Prostate gland (tissue), 2 donors: ENCODE results near the gene DNAH3. TPM values are rescaled to one million over a fixed set of nuclear protein-coding genes. Genes with fewer than 3 reads are reported as not detected.

Source experiments
- DNase-seq: peaks from one replicate; pipeline ENCODE4 v3.0.0-alpha.2; 2019; ENCODE audit warnings: low spot score
- H3K27ac ChIP-seq, 2 donors: fragments of 200-600 bp; sonication (generic); 2 replicates each; pipeline ENCODE4 v1.5.1; 2017 to 2019
- H3K27me3 ChIP-seq: fragments of 200-600 bp; sonication (generic); replicated peaks from 2 replicates; pipeline ENCODE4 v1.5.1; 2019; ENCODE audit not compliant: insufficient read depth
- H3K36me3 ChIP-seq, 2 donors: fragments of 200-600 bp; sonication (generic); 1 replicate in 1 of 2; 2 replicates in 1 of 2; pipeline versions ENCODE4 v1.5.1 to v1.8.1; 2017 to 2019
- H3K4me1 ChIP-seq: fragments of 200-600 bp; sonication (generic); replicated peaks from 2 replicates; pipeline ENCODE4 v1.5.1; 2019
- H3K4me3 ChIP-seq, 2 donors: fragments of 200-600 bp; sonication (generic); 2 replicates each; pipeline ENCODE4 v1.5.1; 2017 to 2019
- H3K9me3 ChIP-seq: fragments of 200-600 bp; sonication (generic); 2 replicates; pipeline ENCODE4 v1.5.1; 2017
- CTCF ChIP-seq, 4 experiments: fragments of 200-600 bp in 2 of 4; fragments of 450-650 bp in 2 of 4; sonication (generic) in 2 of 4; IDR thresholded peaks; 1 replicate in 3 of 4; 2 replicates in 1 of 4; pipeline ENCODE4 v1.5.1; 2016 to 2019; ENCODE audit warnings: antibody characterized with exemption in 4 of 4, mild to moderate bottlenecking in 2 of 4, moderate library complexity in 2 of 4
- POLR2A ChIP-seq: fragments of 450-650 bp; IDR thresholded peaks from one replicate; pipeline ENCODE4 v1.6.1; 2016; ENCODE audit warnings: antibody characterized with exemption, mild to moderate bottlenecking
- POLR2AphosphoS5 ChIP-seq: sonication (generic); formaldehyde crosslinking; IDR thresholded peaks from one replicate; pipeline ENCODE4 v1.6.1; 2017; ENCODE audit warnings: antibody characterized with exemption
- WGBS: methylation state at CpG from one replicate; pipeline ENCODE4 v1.1.5; 2018; 5-methylcytosine and 5-hydroxymethylcytosine counted together
- intact Hi-C: fragments of 100-400 bp; cut with DNase I; formaldehyde crosslinking; loops from one replicate; pipeline ENCODE4 v1.14.2; 2022
- total RNA-seq, 2 donors: library from RNA; depleted of rRNA; stranded (reverse); fragments of >200 nt; gene quantifications; one replicate each; pipeline ENCODE4 v1.1.0, GENCODE V29; 2016

DNAH3 gene
- total RNA-seq, 2 donors from 2014 or later: 0.09 to 8.0 TPM

DNA sequence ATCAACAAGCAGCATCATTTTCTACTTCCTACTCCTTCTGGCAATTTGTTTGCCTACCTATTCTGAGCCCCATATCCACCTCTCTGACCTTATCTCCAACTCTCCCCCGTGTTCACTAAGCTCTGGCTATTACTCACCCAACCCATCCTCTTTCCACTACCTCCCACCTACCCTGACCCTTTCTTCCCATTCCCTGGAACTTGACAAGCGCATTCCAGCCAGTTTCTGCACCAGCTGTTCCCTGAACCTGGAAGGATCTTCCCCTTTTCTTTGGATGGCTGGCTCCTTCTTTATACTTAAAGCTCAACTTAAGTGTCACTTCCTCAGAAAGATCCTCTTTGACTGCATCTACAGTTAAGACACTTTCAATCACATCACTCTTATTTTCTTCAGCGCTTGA is 252.7 kb downstream of the DNAH3 start:
- Histone ChIP-seq H3K4me1 (no peaks in the 10 kb centered on the region), H3K27ac (no peak overlapping the region), H3K36me3 (no peaks in the 10 kb centered on the region), H3K4me3 (no peak overlapping the region), H3K9me3 (no peaks in the 10 kb centered on the region), H3K27me3 (no peaks in the 10 kb centered on the region)
- 67% methylated on average over 3 of the region's 3 CpGs for WGBS
- no peak for DNase-seq
- TF ChIP-seq CTCF (IDR thresholded peaks at IDR 0.05) (no peak), POLR2AphosphoS5 (no peak)
- intact Hi-C loops: no loop called here

DNA sequence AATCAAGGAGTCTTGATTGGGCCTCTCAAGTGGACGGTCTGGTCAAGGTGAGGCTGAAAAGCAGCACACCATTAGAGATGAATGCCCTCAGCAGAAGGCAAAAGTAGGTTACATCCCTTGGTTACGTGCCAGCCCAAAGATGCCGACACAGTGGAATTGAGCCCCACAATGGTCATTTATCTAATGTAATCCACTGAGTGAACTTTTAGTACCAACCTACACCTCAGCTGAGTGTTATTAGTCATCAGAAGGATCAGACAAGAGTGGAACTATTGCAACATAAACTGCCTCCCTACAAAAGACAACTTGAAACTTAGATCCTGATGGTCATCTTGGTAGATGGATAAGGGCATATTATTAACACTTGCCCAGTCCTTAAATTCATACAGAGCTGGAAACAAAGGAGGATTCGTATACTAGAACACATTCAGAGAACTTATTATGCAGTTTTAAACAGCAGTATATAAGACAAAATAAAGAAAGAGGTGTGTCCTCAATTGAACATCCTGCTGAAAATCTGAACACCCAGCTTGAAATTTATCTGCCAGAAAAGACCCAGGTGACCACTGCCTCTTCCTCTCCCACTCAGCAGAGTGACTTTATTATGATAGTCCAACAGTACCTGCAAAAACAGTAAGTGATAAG is 253.3 kb downstream of the DNAH3 start:
- TF ChIP-seq POLR2AphosphoS5 (no peak), POLR2A (no peak)
- intact Hi-C loops: no loop called here
- H3K27me3 ChIP-seq: no peaks in the 10 kb centered on the region
- no peak for DNase-seq
- no peak overlapping the region for H3K4me3 ChIP-seq
- no peaks in the 10 kb centered on the region for H3K36me3 ChIP-seq
- no peaks in the 10 kb centered on the region for H3K4me1 ChIP-seq
- WGBS: 84% methylated on average over 4 of the region's 4 CpGs
- H3K27ac ChIP-seq: no peak overlapping the region
- no peaks in the 10 kb centered on the region for H3K9me3 ChIP-seq

- Histone ChIP-seq H3K4me1 (no peaks in the 10 kb centered on the region), H3K36me3 (no peaks in the 10 kb centered on the region), H3K4me3 (no peak overlapping the region), H3K9me3 (no peaks in the 10 kb centered on the region), H3K27me3 (no peaks in the 10 kb centered on the region), H3K27ac (no peak overlapping the region)
- TF ChIP-seq CTCF (IDR thresholded peaks at IDR 0.05) (no peak), POLR2A (no peak), POLR2AphosphoS5 (no peak)
- no peak for DNase-seq
- 97% methylated on average over 2 of the region's 2 CpGs for WGBS
- intact Hi-C loops: no loop called here
Measured at GRCh38 chr16:20894388-20894787, 256.3 kb downstream of the DNAH3 start.

GRCh38 chr16:20889625-20890275 is 260.9 kb downstream of the DNAH3 start:
- DNase-seq: no peak
- Histone ChIP-seq H3K36me3 (no peaks in the 10 kb centered on the region), H3K27me3 (no peaks in the 10 kb centered on the region), H3K4me1 (no peaks in the 10 kb centered on the region), H3K27ac (no peak overlapping the region), H3K9me3 (no peaks in the 10 kb centered on the region), H3K4me3 (no peak overlapping the region)
- intact Hi-C loops: no loop called here
- TF ChIP-seq POLR2A: no peak
- no peak for TF ChIP-seq POLR2AphosphoS5
- TF ChIP-seq CTCF (IDR thresholded peaks at IDR 0.05): no peak
- WGBS: 76% methylated on average over 4 of the region's 4 CpGs

DNA sequence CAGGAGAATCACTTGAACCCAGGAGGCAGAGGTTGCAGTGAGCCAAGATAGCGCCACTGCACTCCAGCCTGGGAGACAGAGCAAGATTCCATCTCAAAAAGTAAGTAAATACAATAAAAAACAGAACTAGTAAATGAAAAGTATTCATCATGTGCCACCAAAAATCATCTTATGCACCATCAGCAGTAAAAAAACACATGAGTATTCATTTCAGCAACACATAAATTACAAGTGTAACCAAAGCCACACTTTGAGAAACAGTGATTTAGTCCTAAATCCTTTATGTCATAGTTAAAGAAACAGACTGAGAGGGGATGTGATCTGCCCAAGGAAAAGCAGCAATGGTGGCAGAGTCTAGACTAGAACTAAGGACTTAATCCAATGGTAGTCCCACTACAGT is 263.4 kb downstream of the DNAH3 start:
- Histone ChIP-seq H3K36me3 (no peaks in the 10 kb centered on the region), H3K4me3 (no peak overlapping the region), H3K27me3 (no peaks in the 10 kb centered on the region), H3K4me1 (no peaks in the 10 kb centered on the region), H3K27ac (no peak overlapping the region), H3K9me3 (no peaks in the 10 kb centered on the region)
- DNase-seq: no peak
- no peak for TF ChIP-seq CTCF (IDR thresholded peaks at IDR 0.05)
- TF ChIP-seq POLR2AphosphoS5: no peak
- TF ChIP-seq POLR2A: no peak
- intact Hi-C loops: no loop called here
- 88% methylated on average over 1 of the region's 1 CpG for WGBS
